Skin epidermis (tissue), 12 donors: ENCODE data around the gene MAP3K6.

Experiments used
- H3K27ac ChIP-seq, 21 experiments: fragments of 200-600 bp; sonication (generic) in 11 of 21; one replicate each; pipeline ENCODE4 v1.5.0; 2020; ENCODE audit warnings: mild to moderate bottlenecking in 3 of 21, inconsistent platforms in 2 of 21, moderate library complexity in 2 of 21
- H3K4me3 ChIP-seq, 7 experiments: fragments of 200-600 bp; sonication (generic) in 2 of 7; one replicate each; pipeline ENCODE4 v1.5.0; 2020; ENCODE audit warnings: inconsistent platforms in 2 of 7, mild to moderate bottlenecking in 2 of 7, moderate library complexity in 1 of 7

The MAP3K6 gene

DNA sequence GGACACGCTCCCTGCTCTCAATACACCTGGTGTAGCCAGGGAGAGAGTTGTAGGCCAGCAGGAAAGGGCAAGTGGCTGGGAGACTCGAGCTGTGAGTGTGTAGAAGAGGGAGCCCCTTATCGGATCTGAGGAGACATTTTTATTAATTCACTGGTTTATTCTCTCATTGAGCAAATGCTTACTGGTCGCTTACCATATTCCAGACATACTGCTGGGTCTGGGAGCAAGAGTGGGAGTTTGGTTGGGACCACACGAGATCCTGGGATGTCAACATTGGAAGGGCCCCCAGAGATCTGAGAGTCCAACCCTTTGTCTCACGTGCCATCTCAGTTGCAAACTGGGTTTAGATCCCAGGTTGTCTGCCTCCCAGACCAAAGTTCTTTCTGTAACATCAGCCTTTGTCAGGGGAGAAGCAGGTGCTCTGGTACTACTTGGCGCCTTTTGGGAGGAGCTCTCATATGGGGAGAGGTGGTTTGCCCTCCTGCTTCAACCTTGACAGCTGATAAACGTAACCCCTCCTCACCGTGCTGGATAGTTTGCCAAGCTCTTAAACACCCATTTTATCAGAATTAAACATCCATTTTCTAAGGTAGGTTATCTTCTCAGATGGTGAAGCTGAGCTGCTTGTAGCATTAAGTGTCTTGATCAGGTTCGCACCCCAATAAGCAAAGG is 44.1 kb downstream of the MAP3K6 start:
- H3K27ac ChIP-seq: peak overlapping the region; percentile 16 to 99 (median 93)
- H3K4me3 ChIP-seq: peak overlapping the region; percentile 66 to 99 (median 78)

- Histone ChIP-seq H3K27ac (peak within 1 kb of the TSS; percentile 16 to 99 (median 93)), H3K4me3 (peak within 1 kb of the TSS; percentile 66 to 99 (median 78))
These were observed 44.8 kb downstream of the MAP3K6 start, which contains the start of gene TMEM222 for GRCh38 chr1:27321813-27322568. TSS of gene TMEM222 (plus strand) at chr1:27322163. CDS start at chr1:27322198, 35 bp downstream.

DNA sequence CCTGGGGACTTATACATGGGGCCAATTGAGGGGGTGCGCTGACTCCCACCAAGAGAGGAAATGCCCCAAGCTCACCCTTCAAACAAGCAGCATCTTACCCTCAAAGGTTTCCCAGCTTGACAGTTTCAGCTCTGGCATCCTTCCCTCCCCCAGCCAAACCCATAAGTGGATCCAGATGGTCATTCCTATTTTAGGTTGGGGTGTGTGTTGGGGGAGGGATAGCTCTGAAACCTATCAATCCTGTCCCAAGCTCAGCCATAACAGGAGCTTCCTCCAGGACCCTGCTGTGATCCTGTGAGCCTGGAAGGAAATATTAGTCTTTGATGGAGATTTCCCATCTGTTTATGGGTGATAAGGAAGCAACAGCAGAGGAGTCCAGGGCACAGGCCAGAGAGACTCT is 48.2 kb downstream of the MAP3K6 start:
- no peak overlapping the region for H3K4me3 ChIP-seq
- H3K27ac ChIP-seq: peak overlapping the region in 5 of 21 experiments; percentile 4 to 37 (median 22)

- Histone ChIP-seq H3K4me3 (no peak overlapping the region), H3K27ac (peak overlapping the region in 5 of 21 experiments; percentile 4 to 37 (median 22))
These were observed 48.6 kb downstream of the MAP3K6 start for GRCh38 chr1:27318136-27318535.

GRCh38 chr1:27316860-27317259 is 49.9 kb downstream of the MAP3K6 start:
- H3K27ac ChIP-seq: no peak overlapping the region

GRCh38 chr1:27314737-27315136 is 52.0 kb downstream of the MAP3K6 start:
- Histone ChIP-seq H3K27ac (no peak overlapping the region), H3K4me3 (no peak overlapping the region)

More at GRCh38 chr1:27316860-27317259, 49.9 kb downstream of the MAP3K6 start:
- no peak overlapping the region for H3K4me3 ChIP-seq

GRCh38 chr1:27314169-27314568 is 52.6 kb downstream of the MAP3K6 start:
- H3K4me3 ChIP-seq: no peak overlapping the region
- H3K27ac ChIP-seq: no peak overlapping the region

GRCh38 chr1:27307874-27308598 is 58.7 kb downstream of the MAP3K6 start:
- Histone ChIP-seq H3K4me3 (no peak overlapping the region), H3K27ac (no peak overlapping the region)

DNA sequence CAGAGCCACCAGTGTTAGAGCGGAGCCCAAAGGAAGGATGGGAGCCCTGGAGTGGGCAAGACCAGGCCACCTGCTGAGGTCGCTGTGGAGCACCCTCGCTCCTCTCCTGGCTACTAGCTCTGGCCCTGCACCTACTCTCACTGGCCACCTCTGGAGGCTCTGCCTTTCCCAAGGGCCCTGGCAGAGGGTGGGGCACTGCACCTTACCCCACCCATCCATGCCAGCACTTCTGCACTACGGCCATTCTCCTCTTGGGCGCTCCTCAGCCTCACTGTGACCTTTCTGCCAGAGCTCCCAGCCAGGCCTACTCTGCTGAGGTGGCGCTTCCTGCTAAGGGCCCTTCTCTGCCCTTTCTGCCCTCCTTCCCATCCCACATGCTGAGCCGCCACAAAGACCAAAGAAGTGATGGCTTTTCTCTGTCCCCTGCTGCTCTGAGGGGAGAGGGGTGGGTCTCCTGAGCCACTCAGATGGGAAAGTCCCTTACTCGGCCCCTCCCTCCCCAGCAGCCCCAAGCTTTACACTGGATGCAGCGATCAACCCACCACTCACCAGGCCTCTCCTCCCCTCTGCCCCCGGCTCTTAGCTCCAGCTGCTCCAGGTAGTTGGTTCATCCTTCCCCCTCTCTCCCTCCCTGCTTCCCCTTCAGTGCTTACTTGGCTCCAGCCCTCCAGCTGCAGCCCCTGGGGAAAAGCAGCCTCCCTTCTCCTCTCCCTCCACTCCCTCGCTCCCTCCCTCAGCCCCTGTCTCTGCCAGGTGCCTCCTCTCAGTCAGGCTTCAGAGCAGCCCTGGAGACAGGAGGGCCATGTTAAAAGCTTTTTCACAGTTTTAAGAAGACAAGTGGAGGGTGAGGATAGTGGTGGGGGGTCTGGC is 59.6 kb downstream of the MAP3K6 start:
- Histone ChIP-seq H3K27ac (no peak overlapping the region), H3K4me3 (no peak overlapping the region)

- Histone ChIP-seq H3K27ac (no peak overlapping the region), H3K4me3 (no peak overlapping the region)
These were observed 60.7 kb downstream of the MAP3K6 start for GRCh38 chr1:27306071-27306470.
